HCT116 (cell line): Measurements from ENCODE around the gene C3orf70. TPM values are rescaled to one million over a fixed set of nuclear protein-coding genes. Genes with fewer than 3 reads are reported as not detected.

Source experiments
- ATAC-seq: fragments of 200-7000 bp; cut with Tn5 transposase; 2 replicates; pipeline ENCODE4 v1.9.1; 2020; ENCODE audit warnings: mild to moderate bottlenecking, moderate library complexity
- BruUV-seq: library from RNA; stranded (reverse); fragments of 400-500 nt; replicated peaks from 2 replicates; lab custom pipeline; 2021; lab: Mats Ljungman, UMichigan
- CTCF ChIA-PET: fragments of 300-600 bp; sonication (Branson Sonifier 250); formaldehyde crosslinking; loops from one replicate; lab custom pipeline; 2021; ENCODE audit warnings: antibody characterized with exemption; lab: Charles Lee
- POLR2A ChIA-PET: fragments of 300-600, 350-600 bp; sonication (Branson Sonifier 250); formaldehyde crosslinking; loops from one replicate; lab custom pipeline; 2021; ENCODE audit warnings: antibody characterized with exemption; lab: Charles Lee
- RAD21 ChIA-PET, 2 experiments: fragments of 300-600 bp; sonication (Branson Sonifier 250); formaldehyde crosslinking; loops; one replicate each; lab custom pipeline; 2023; ENCODE audit warnings: low total read pairs in 2 of 2; ENCODE audit not compliant: uncharacterized antibody in 2 of 2, unreplicated experiment in 2 of 2, low non-redundant PET in 1 of 2; lab: Charles Lee
- DNase-seq: peaks from one replicate; pipeline ENCODE4 v3.0.0-alpha.2; 2010; ENCODE audit warnings: low read depth, low spot score
- H2AFZ ChIP-seq: fragments of 200-600 bp; shearing (Covaris generic), sonication (generic); 2 replicates; pipeline ENCODE4 v1.6.1; 2017; ENCODE audit warnings: low read depth, mixed run types, mixed read lengths, antibody characterized with exemption, low read length; ENCODE audit not compliant: poor library complexity, severe bottlenecking
- H3K27ac ChIP-seq: 2 replicates; pipeline ENCODE4 v1.5.1; 2012; ENCODE audit warnings: low read depth, low read length
- H3K27me3 ChIP-seq: fragments of 200-600 bp; sonication (generic); 2 replicates; pipeline ENCODE4 v1.6.1; 2016; ENCODE audit warnings: mixed run types, low read length, mixed read lengths; ENCODE audit not compliant: insufficient read depth
- H3K36me3 ChIP-seq, 2 experiments: fragments of 200-500 bp in 1 of 2; fragments of 200-600 bp in 1 of 2; sonication (Bioruptor generic) in 1 of 2; sonication (generic) in 1 of 2; 2 replicates each; pipeline versions ENCODE4 v1.5.1 to v1.6.1; 2014 to 2016; ENCODE audit warnings: low read length in 2 of 2, inconsistent platforms in 1 of 2, mixed read lengths in 1 of 2, mixed run types in 1 of 2; ENCODE audit not compliant: insufficient read depth in 2 of 2, control insufficient read depth in 1 of 2
- H3K4me1 ChIP-seq, 2 experiments: fragments of 200-600 bp in 1 of 2; sonication (generic) in 1 of 2; 2 replicates each; pipeline versions ENCODE4 v1.5.1 to v1.6.1; 2012 to 2017; ENCODE audit warnings: low read length in 2 of 2, inconsistent platforms in 1 of 2, mild to moderate bottlenecking in 1 of 2, mixed read lengths in 1 of 2, mixed run types in 1 of 2, moderate library complexity in 1 of 2; ENCODE audit not compliant: insufficient read depth in 2 of 2, control insufficient read depth in 1 of 2
- H3K4me2 ChIP-seq: fragments of 200-600 bp; sonication (generic); 2 replicates; pipeline ENCODE4 v1.6.1; 2017; ENCODE audit warnings: mixed run types, low read length, mixed read lengths
- H3K4me3 ChIP-seq, 2 experiments: fragments of 200-600 bp in 1 of 2; sonication (generic) in 1 of 2; replicated peaks in 1 of 2; 2 replicates each; pipeline ENCODE4 v1.5.1; 2011 to 2016; ENCODE audit warnings: low read length in 2 of 2, control low read depth in 1 of 2, low read depth in 1 of 2, mild to moderate bottlenecking in 1 of 2, mixed read lengths in 1 of 2, mixed run types in 1 of 2
- H3K79me2 ChIP-seq: fragments of 200-600 bp; sonication (generic); 2 replicates; pipeline ENCODE4 v1.6.1; 2017; ENCODE audit warnings: mild to moderate bottlenecking, mixed run types, low read length, moderate library complexity, mixed read lengths; ENCODE audit not compliant: insufficient read depth
- H3K9ac ChIP-seq: fragments of 200-600 bp; sonication (generic); 2 replicates; pipeline ENCODE4 v1.6.1; 2016; ENCODE audit warnings: low read length, mixed read lengths
- H3K9me2 ChIP-seq: fragments of 200-600 bp; sonication (generic), shearing (Covaris generic); 2 replicates; pipeline ENCODE4 v1.6.1; 2017; ENCODE audit warnings: mixed run types, mild to moderate bottlenecking, moderate library complexity; ENCODE audit not compliant: insufficient read depth
- H3K9me3 ChIP-seq, 2 experiments: fragments of 200-500 bp in 1 of 2; fragments of 200-600 bp in 1 of 2; sonication (Bioruptor generic) in 1 of 2; sonication (generic) in 1 of 2; 2 replicates each; pipeline ENCODE4 v1.6.1; 2014 to 2017; ENCODE audit warnings: low read length in 2 of 2, mixed read lengths in 2 of 2, inconsistent platforms in 1 of 2, low read depth in 1 of 2, mild to moderate bottlenecking in 1 of 2, mixed run types in 1 of 2, moderate library complexity in 1 of 2; ENCODE audit not compliant: control insufficient read depth in 1 of 2, insufficient read depth in 1 of 2
- H4K20me1 ChIP-seq: fragments of 200-600 bp; sonication (generic), shearing (Covaris generic); 2 replicates; pipeline ENCODE4 v1.6.1; 2017; ENCODE audit warnings: mixed run types, mild to moderate bottlenecking, moderate library complexity; ENCODE audit not compliant: insufficient read depth
- FOSL1 ChIP-seq: IDR thresholded peaks from 2 replicates; pipeline ENCODE4 v1.6.1; 2012; ENCODE audit warnings: low read depth
- REST ChIP-seq: IDR thresholded peaks from 2 replicates; pipeline ENCODE4 v1.6.1; 2012; ENCODE audit warnings: low read depth
- SRF ChIP-seq: IDR thresholded peaks from 2 replicates; pipeline ENCODE4 v1.6.1; 2012; ENCODE audit warnings: low read depth
- intact Hi-C: fragments of 100-400 bp; cut with micrococcal nuclease; formaldehyde crosslinking; loops from 2 replicates; pipeline ENCODE4 v1.10.0; 2022
- total RNA-seq: library from RNA; stranded (reverse); gene quantifications from one replicate; pipeline ENCODE4 v1.2.1, GENCODE V29; 2021; ENCODE audit not compliant: unreplicated experiment
- TF ChIP-seq, protein P1 (sequence below): IDR thresholded peaks from 2 replicates; pipeline ENCODE4 v1.6.1; 2011; ENCODE audit warnings: mild to moderate bottlenecking, low read length, moderate library complexity; ENCODE audit not compliant: insufficient replicate concordance; ENCODE audit errors: extremely low read depth

Gene C3orf70
- total RNA-seq, 1 experiment from 2014 or later = not detected

DNA sequence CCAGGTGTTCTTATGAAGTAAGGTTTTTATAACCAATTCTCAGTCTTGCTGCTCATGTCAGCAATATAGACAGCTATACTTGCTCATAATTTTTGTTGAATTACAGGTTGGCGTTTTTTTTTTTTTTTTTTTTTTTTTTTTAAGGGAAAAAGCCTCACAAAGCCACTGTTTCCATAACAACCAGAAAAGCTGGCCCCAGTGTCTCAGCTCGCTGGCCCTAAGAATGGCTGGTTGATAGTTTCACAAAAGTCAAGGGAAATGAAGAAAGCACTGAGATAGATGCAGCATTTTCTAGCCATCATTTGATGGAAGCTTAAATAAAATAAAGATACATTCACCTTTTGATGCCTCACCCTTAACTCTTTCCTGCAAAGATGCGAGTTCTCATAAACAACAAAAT lies 121.9 kb downstream of the C3orf70 start:
- no peak overlapping the region for H3K9ac ChIP-seq
- intact Hi-C loops = no loop called here
- no peaks in the 10 kb centered on the region for H3K27me3 ChIP-seq
- H3K27ac ChIP-seq = no peak overlapping the region
- no peak overlapping the region for H3K4me3 ChIP-seq
- no TSS peak for BruUV-seq
- TF ChIP-seq FOSL1 (no peak), REST (no peak), SRF (no peak)
- ATAC-seq (no peak), DNase-seq (no peak)
- H3K4me1 ChIP-seq = no peaks in the 10 kb centered on the region
- H3K9me3 ChIP-seq = no peaks in the 10 kb centered on the region
- no peak overlapping the region for H2AFZ ChIP-seq
- H3K9me2 ChIP-seq = no peaks in the 10 kb centered on the region
- H3K79me2 ChIP-seq = no peaks in the 10 kb centered on the region
- no peak overlapping the region for H3K4me2 ChIP-seq
- no peaks in the 10 kb centered on the region for H3K36me3 ChIP-seq
- ChIA-PET POLR2A (no interaction called here), RAD21 (no interaction called here), CTCF (no interaction called here)
- H4K20me1 ChIP-seq = no peaks in the 10 kb centered on the region

DNA sequence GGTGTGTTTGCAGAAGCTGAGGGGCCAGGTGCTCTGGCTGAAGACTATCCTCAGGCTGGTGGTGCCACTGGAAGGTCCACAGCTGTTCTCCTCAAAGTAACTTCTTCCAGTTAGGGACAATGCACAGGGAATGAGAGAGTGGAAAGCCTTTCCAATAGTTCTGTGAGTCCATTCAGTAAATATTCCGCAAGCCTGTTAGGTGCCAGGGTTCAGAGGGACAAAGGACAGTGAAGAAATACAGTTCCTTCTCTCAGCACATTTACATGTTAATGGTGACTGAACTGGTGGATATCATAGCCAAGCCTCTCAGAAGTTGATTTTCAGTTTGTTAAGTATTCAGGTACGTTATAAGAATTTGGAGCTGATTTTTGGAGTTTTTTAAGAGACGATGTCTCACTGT lies 122.5 kb downstream of the C3orf70 start:
- H3K79me2 ChIP-seq = no peaks in the 10 kb centered on the region
- ChIA-PET RAD21 (no interaction called here), CTCF (no interaction called here), POLR2A (no interaction called here)
- TF ChIP-seq, protein P1, sequence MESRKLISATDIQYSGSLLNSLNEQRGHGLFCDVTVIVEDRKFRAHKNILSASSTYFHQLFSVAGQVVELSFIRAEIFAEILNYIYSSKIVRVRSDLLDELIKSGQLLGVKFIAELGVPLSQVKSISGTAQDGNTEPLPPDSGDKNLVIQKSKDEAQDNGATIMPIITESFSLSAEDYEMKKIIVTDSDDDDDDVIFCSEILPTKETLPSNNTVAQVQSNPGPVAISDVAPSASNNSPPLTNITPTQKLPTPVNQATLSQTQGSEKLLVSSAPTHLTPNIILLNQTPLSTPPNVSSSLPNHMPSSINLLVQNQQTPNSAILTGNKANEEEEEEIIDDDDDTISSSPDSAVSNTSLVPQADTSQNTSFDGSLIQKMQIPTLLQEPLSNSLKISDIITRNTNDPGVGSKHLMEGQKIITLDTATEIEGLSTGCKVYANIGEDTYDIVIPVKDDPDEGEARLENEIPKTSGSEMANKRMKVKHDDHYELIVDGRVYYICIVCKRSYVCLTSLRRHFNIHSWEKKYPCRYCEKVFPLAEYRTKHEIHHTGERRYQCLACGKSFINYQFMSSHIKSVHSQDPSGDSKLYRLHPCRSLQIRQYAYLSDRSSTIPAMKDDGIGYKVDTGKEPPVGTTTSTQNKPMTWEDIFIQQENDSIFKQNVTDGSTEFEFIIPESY = no peak
- no peak for TF ChIP-seq FOSL1
- H3K27ac ChIP-seq = no peak overlapping the region
- no peak overlapping the region for H3K4me3 ChIP-seq
- no peaks in the 10 kb centered on the region for H3K9me2 ChIP-seq
- H3K36me3 ChIP-seq = no peaks in the 10 kb centered on the region
- no peaks in the 10 kb centered on the region for H3K27me3 ChIP-seq
- ATAC-seq (no peak), DNase-seq (no peak)
- no peak overlapping the region for H3K9ac ChIP-seq
- no peaks in the 10 kb centered on the region for H3K4me1 ChIP-seq
- H2AFZ ChIP-seq = no peak overlapping the region
- no peaks in the 10 kb centered on the region for H4K20me1 ChIP-seq
- no peak overlapping the region for H3K4me2 ChIP-seq
- BruUV-seq = no TSS peak
- intact Hi-C loops = no loop called here
- no peaks in the 10 kb centered on the region for H3K9me3 ChIP-seq
